Epithelial cell of proximal tubule (primary cell): ENCODE measurements around the gene SLC16A13. TPM values are rescaled to one million over a fixed set of nuclear protein-coding genes. Genes with fewer than 3 reads are reported as not detected.
"Not testable (repeated sequence)": the region's sequence is repeated elsewhere in the genome, so short reads cannot be mapped to it uniquely, and the experiment has no call there.

Experiments
- DNase-seq: peaks from one replicate; pipeline ENCODE4 v3.0.0-alpha.2; 2011; ENCODE audit warnings: low read depth
- H3K4me3 ChIP-seq: 2 replicates; pipeline ENCODE4 v1.5.1; 2011; ENCODE audit warnings: low read depth, mild to moderate bottlenecking, low read length
- total RNA-seq: library from RNA; depleted of rRNA; stranded (reverse); fragments of >200 nt; gene quantifications from 2 replicates; pipeline ENCODE4 v1.2.3, GENCODE V29; 2015
- TF ChIP-seq, protein P1 (sequence below): conservative IDR thresholded peaks from 2 replicates; pipeline ENCODE4 v1.5.1; 2012; ENCODE audit warnings: low read depth, mild to moderate bottlenecking, low read length

Gene SLC16A13
- total RNA-seq, 1 donor from 2014 or later, result 3.1 TPM

DNA sequence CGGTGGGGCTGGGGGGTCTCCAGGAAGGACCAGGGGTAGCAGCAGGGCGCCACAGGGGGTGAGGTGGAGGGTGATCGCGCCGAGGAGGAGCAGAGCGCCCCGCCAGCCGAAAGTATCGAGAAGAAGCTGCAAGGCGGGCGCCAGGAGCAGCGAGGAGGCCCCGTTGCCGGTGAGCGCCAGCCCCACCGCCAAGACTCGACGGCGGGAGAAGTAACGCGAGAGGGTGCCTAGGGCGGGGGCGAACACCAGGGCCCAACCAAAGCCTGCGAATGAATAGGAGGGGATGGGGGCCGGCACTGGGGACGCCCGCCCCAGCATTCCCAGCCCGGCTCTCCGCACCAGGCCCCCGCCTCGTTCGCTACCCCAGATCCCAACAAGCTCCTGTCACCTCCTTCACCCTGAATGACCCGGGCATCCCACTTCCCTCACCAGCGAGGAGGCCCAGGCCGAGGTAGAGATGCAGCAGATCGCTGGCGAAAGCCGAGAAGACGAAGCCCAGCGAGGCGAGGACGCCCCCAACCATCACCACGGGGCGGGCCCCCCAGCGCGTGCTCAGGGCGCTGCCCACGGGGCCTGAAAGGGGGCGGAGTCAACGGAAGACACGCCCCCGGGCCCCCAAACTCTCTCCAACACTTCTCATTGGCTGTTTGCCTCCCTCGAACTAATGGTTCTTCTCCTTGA, 6.8 kb downstream of the SLC16A13 start:
- H3K4me3 ChIP-seq, result no peak overlapping the region
- TF ChIP-seq, protein P1, sequence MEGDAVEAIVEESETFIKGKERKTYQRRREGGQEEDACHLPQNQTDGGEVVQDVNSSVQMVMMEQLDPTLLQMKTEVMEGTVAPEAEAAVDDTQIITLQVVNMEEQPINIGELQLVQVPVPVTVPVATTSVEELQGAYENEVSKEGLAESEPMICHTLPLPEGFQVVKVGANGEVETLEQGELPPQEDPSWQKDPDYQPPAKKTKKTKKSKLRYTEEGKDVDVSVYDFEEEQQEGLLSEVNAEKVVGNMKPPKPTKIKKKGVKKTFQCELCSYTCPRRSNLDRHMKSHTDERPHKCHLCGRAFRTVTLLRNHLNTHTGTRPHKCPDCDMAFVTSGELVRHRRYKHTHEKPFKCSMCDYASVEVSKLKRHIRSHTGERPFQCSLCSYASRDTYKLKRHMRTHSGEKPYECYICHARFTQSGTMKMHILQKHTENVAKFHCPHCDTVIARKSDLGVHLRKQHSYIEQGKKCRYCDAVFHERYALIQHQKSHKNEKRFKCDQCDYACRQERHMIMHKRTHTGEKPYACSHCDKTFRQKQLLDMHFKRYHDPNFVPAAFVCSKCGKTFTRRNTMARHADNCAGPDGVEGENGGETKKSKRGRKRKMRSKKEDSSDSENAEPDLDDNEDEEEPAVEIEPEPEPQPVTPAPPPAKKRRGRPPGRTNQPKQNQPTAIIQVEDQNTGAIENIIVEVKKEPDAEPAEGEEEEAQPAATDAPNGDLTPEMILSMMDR, result no peak
- DNase-seq, result no peak

GRCh38 chr17:7043182-7043496, 7.3 kb downstream of the SLC16A13 start:
- TF ChIP-seq, protein P1, result no peak
- peak overlapping the region; percentile 41 for H3K4me3 ChIP-seq
- no peak for DNase-seq

DNA sequence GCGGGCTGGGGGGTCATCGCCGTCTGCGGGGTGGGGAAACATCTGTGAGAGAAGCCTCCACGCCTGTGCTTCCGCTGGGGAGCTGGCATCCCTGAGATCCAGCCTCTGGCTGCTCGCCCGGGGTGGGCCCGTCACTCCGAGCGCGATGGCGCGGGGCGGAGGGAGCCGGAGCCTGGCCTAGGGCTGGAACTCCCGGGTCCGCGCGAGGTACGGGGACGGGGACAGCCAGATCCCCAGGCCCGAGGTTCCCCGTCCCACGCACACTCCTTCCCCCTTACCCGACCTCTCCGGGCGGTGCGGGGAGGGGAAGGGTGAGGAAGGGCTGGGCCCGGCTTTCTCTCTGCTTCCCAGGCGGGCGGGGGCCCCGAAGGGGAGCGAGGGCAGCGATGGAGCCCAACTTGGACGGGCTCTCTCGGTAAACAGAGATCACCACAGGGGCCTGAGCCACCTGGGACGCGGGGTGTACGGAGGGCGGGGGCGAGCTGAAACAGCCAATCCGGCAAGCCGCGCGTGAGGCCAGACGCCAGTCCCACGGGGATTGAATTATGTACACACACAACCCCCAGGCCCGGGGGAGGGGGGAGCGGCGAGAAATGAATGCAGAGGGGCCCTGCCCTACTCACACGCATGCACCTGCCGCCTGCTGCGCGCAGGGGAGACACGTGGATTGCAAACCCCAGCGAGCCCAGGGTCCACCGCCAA, 7.8 kb downstream of the SLC16A13 start, which contains the start of gene SLC16A11:
Gene SLC16A11 (minus strand): TSS at position 596 of the 702 bp plus-strand sequence. CDS start 579 bp downstream, at position 17.
- TF ChIP-seq, protein P1, result no peak
- DNase-seq, result no peak
- H3K4me3 ChIP-seq, result peak within 1 kb of the TSS; percentile 41

DNA sequence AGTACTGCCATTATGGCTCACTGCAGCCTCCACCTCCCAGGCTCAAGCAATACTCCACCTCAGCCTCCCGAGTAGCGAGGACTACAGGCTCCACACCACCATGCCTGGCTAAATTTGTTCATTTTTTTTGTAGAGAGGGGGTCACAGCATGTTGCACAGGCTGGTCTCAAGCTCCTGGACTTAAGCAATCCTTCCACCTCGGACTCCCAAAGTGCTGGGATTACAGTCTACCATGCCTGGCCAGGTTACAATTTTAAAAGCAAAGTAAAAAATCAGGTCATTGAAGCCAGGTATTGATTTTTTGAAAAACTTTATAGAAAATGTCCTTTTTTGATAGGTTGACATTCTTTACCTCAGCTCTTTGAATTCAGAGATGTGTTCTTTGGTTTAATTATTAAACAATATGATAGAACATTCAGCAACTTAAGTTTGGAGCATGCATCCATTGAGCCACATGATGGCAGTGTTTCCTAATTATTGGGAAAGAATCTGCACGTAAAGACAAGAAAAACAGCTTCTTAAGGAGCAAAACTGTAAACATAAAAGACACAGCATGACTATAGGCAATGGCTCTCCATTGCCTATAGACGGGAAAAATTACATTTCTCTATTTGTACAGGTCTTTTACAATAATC, 9.8 kb downstream of the SLC16A13 start:
- TF ChIP-seq, protein P1, result peak; percentile 83
- DNase-seq, result no peak
- H3K4me3 ChIP-seq, result no peak overlapping the region

GRCh38 chr17:7046127-7046724, 10.4 kb downstream of the SLC16A13 start:
- DNase-seq, result no peak
- peak overlapping the region; percentile 1 for H3K4me3 ChIP-seq
- TF ChIP-seq, protein P1, result no peak

DNA sequence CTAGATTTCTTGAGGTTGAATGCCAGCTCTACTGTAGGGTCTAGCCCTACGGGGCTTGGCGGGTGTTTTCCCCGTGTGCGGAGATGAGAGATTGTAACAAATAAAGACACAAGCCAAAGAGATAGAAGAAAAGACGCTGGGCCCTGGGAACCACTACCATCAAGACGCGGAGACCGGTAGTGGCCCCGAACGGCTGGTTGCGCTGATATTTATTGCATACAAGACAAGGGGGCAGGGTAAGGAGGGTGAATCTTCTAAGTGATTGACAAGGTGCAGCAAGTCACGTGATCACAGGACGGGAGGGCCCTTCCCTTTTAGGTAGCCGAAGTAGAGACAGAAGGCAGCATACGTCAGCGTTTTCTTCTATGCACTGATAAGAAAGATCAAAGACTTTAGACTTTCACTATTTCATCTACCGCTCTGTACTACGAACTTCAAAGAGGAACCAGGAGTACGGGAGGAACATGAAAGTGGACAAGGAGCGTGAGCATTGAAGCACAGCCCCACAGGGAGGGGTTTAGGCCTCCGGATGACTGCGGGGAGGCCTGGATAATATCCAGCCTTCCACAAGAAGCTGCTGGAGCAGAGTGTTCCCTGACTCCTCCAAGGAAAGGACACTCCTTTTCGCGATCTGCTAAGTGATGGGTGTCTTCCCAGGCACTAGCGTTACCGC, 11.0 kb downstream of the SLC16A13 start:
- not testable (repeated sequence) for DNase-seq
- peak overlapping the region; percentile 1 for H3K4me3 ChIP-seq

- DNase-seq, result no peak
- no peak overlapping the region for H3K4me3 ChIP-seq
- TF ChIP-seq, protein P1, result no peak
Measured at GRCh38 chr17:7047566-7047965, 11.8 kb downstream of the SLC16A13 start.
